NCI-H82 (cell line): ENCODE data around the gene PDE1A.

Experiments
- DNase-seq: peaks from one replicate; lab custom pipeline; 2025; lab: John Stamatoyannopoulos, UW

The PDE1A gene

GRCh38 chr2:182197529-182197928 is 229.3 kb downstream of the PDE1A start:
- DNase-seq, result no peak

DNA sequence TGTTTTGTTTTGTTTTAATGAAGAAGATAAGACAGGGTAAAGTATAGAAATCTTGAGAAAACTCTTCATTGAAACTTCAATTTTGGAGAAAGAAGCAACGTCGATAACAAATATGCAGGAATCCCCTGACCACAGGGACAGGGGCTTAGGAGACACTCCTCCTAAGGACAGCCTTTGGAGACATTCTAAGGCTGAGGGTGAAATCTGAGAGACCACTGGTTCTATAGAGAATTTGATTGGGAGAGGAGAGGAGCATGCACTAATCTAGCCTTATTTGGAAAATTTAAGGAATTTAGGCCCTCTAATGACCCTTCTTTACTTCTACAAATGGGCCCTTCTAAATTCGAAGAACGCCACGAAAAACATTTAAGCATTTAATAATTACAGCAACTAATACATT is 233.5 kb downstream of the PDE1A start:
- no peak for DNase-seq

DNA sequence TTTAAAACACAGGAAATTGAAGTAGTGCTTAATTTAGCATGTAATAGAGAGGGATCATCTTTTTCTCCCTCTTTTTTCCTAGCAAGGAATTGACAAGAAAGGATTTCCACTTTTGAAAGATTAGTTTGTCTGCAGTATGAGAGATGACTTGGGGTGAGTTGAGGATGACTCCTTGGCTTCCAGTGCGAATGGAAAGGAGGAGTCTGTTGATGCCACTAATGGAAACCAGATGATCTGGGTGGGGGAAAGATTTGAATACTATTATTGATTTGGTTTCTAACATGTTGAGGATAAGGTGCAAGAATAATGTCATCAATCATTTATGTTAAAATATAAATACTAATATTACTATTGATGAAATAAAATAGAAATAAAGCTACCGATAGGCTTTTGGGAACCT is 235.8 kb downstream of the PDE1A start:
- no peak for DNase-seq

GRCh38 chr2:182187130-182187529 is 239.7 kb downstream of the PDE1A start:
- no peak for DNase-seq

- peak; percentile 80 for DNase-seq
These were observed 240.6 kb downstream of the PDE1A start for GRCh38 chr2:182186132-182186735.

DNA sequence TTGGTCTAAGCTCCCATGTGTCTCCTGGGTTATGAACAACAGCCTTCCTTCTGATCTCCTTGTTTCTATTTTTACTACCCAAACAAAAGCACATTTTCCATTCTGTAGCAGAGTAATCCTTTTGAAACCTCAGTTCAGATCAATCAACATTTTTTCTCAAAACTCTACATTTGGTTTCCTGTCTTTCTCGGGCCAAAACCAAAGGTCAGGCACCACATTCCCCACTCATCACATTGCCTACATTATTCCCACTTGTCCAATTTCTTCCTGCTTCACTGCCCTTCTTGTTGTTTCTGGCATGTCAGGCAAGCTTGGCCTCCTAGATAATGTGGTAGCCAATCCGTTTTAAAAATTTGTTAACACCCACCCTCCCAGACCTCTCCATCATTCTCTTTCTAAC is 244.4 kb downstream of the PDE1A start:
- no peak for DNase-seq

DNA sequence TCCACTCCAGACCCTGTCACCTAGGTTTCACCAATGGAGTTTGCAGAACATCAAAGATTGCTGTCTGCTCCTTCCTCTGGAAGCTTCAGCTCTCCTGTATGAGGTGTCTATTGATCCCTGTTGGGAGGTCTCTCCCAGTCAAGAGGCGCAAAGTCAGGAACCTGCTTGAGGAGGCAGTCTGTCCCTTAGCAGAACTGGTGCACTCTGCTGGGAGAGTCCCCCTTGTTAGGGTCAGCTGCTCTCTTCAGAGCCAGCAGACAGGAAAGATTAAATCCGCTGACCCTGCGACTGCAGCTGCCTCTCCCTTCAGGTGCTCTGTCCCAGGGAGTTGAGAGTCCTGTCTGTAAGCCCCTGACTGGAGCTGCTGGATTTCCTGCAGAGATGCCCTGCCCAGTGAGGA is 245.5 kb downstream of the PDE1A start:
- DNase-seq, result no peak

- no peak for DNase-seq
These were observed 247.7 kb downstream of the PDE1A start for GRCh38 chr2:182179176-182179575.

GRCh38 chr2:182173944-182174622 is 252.8 kb downstream of the PDE1A start:
- no peak for DNase-seq

DNA sequence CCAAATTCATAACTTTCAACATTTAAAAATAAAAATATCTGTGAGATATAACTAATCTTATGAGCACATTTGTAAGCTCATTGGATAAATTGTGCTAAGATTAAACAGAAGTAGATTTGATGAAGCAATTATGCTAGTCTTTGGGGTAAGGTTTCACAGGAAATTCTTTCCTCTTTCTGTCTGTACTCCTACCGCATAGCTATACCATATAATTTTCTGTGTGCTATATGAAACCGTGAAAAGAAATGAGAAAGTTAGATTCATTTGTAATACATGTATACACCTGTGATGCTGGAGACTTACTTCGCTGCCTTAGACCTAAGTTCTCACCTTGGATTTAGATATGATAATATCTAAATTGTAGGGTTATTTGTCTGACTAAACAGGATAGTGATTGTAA is 256.5 kb downstream of the PDE1A start:
- no peak for DNase-seq

DNA sequence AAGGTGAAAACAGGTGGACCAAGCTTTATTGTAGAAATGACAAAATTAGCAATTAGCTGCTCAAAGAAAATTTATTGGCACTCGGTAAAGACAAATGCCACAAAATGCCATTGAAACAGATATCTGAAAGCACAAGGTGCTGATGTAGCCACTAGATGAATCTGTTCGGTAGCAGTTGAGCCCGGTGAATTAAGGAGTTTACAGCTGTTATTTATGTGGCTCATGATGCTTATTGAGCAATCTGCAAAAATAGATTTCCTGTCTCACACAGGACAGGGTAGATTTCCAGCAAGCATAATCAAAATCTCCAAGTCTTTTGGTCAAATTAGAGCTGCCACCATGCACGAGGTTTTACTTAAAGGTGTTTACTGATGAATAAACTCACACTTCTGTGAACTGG is 259.0 kb downstream of the PDE1A start:
- no peak for DNase-seq

DNA sequence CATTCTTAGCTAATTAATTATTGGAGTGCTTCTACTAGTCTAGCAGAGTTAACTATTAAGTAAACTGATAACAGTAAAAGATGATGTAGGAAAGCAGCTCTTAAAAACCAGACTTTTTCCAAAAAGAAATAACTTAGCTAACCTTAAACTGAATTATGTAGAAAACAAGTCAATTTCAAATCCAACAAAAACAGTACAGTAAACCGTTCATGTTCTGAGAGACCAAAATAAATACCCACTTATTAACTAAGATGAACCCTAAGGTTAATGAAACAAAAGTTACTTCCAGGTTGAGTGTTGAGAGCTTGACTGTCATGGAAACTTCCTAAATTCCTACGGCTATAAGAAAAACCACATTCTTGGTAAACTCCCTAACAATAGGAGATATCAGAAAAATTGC is 260.0 kb downstream of the PDE1A start:
- no peak for DNase-seq

- no peak for DNase-seq
These were observed 260.4 kb downstream of the PDE1A start for GRCh38 chr2:182166406-182166805.

GRCh38 chr2:182165202-182165601 is 261.6 kb downstream of the PDE1A start:
- no peak for DNase-seq

DNA sequence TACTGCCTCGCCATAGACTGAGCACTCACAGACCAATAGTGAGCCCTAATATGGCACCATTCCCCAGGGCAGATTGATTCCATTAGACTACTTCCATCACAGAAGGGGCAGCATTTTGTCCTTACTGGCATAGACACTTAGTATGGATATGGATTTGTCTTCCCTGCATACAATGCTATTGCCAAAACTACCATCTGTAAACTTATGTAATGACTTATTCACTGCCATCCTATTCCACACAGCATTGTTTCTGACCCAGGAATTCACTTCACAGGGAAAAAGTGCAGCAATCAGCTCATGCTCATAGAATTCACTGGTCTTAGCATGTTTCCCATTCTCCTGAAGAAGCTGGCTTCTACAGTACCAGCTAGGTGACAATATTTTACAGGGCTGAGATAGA is 262.1 kb downstream of the PDE1A start:
- no peak for DNase-seq

DNA sequence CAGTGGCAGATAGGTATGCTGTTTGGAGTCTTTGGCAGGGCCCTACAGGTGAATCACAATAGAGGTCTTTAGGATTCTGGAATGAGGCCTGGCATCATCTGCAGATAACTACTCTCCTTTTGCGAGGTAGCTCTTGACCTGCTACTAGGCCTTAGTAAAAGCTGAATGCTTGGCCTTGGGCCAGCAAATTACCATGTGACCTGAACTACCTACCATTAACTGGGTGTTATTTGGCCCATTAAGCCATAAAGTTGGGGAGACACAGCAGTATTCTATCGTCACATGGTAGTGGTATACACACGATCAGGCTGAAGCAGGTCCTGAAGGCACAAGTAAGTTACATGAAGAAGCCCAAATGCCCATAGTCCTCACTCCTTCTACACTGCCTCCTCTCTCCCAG is 263.0 kb downstream of the PDE1A start:
- no peak for DNase-seq

DNA sequence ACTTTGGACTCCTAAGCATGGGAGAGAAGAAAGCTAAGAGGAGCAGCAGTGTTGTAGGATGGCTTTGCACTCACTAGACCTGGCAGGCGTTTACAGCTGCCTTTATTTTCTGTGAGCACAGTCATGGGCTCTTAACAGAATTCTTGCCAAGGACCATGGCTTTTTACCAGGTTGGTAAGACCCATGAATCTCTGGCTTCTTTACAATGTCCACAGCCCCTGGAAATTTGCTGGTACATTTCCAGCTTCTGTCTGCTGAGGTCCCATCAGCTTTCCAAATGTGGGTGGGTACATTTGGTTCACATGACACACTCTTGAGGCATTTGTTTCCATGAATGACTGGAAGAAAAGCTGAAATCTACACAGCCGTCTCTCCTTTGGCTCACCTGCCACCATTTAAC is 278.5 kb downstream of the PDE1A start:
- no peak for DNase-seq

GRCh38 chr2:182144776-182145165 is 282.1 kb downstream of the PDE1A start:
- DNase-seq, result no peak

DNA sequence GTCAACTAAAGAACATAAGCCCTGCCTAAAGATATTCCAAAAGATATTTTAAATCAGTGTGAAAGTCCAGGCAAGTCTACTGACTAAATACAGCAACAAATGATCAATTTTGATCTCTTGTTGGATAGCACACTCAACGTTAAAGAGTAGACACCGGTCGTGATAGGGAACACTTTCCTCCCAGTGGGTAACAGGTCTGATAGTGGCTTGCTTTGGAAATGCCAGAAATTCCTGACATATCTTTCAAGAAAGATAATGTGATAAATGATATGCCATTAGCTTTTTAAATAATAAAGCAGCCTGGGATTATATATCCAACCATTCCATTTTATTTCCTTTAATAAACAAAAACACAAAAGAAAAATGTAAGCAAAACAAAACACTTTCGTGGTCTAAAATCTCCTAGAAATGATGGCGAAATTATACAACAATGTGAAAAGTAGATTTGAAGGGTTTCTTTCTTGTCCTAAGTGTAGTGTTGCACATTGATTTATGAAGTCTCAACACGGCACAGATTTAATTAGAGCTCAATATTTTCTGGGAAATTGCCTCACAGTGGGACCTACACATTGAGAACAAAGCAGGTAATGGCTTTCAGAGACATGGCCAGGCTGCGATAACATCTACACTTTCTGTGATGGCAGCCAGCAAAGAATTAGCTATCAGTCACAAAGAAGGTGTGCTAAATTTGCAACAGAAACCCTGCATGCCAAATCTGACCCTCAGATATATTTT is 282.6 kb downstream of the PDE1A start:
- DNase-seq, result no peak

GRCh38 chr2:182142062-182142461 is 284.8 kb downstream of the PDE1A start:
- no peak for DNase-seq

GRCh38 chr2:182134201-182134600 is 292.6 kb downstream of the PDE1A start:
- no peak for DNase-seq

GRCh38 chr2:182133195-182133891 is 293.5 kb downstream of the PDE1A start:
- DNase-seq, result no peak

DNA sequence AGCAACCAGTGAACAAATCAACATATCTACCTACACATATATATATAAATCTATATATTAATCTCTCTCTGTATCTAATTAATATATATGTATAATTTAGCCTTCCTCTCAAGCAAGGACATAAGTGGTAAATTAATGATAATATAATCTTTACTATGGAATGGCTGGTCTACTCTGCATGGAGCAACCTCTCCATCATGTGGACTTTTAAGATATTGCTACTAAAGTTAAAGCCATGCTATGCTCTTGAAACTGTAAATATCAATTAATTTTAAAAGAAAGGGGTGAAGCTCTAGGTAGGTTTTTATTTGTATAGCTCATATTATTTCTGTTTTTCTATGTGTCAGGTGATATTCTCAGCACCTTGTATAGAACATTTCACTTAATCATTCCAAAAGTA is 294.2 kb downstream of the PDE1A start:
- no peak for DNase-seq
